ENCODE measurements around the gene TMEM242.

DNA sequence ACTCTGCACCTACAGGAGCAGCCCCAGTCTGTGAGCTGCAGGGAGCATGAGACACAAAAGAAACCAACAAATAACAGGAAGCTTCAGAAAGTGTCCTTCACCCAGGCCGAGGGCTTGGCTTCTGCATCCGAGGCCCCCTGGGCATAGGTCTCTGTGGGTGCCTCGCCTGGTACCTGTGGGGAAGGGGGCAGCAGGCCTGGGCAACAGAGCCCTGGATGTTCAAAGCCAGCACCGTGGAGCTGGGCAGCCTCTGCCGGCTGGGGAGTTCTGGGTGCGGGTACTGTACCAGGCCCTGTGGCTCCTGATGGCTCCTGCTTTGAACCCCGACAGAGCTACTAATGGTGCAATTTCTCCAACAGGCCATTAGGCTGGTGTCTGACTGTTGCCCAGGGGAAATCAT lies 55.7 kb downstream of the TMEM242 start:
- TF ChIP-seq, protein P1, sequence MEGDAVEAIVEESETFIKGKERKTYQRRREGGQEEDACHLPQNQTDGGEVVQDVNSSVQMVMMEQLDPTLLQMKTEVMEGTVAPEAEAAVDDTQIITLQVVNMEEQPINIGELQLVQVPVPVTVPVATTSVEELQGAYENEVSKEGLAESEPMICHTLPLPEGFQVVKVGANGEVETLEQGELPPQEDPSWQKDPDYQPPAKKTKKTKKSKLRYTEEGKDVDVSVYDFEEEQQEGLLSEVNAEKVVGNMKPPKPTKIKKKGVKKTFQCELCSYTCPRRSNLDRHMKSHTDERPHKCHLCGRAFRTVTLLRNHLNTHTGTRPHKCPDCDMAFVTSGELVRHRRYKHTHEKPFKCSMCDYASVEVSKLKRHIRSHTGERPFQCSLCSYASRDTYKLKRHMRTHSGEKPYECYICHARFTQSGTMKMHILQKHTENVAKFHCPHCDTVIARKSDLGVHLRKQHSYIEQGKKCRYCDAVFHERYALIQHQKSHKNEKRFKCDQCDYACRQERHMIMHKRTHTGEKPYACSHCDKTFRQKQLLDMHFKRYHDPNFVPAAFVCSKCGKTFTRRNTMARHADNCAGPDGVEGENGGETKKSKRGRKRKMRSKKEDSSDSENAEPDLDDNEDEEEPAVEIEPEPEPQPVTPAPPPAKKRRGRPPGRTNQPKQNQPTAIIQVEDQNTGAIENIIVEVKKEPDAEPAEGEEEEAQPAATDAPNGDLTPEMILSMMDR (IDR thresholded peaks at IDR 0.05): no peak
- TF ChIP-seq POLR2A (IDR thresholded peaks at IDR 0.05): no peak
- TF ChIP-seq EP300 (IDR thresholded peaks at IDR 0.05): no peak

All from ovary (tissue), 3 donors.